NCI-H2227 (cell line): ENCODE measurements around the gene TPSB2.
"Not testable (repeated sequence)": the region's sequence is repeated elsewhere in the genome, so short reads cannot be mapped to it uniquely, and the experiment has no call there.

ENCODE experiments used
- DNase-seq: peaks from one replicate; lab custom pipeline; 2025; ENCODE audit not compliant: unreplicated experiment; lab: John Stamatoyannopoulos, UW

Gene TPSB2

DNA sequence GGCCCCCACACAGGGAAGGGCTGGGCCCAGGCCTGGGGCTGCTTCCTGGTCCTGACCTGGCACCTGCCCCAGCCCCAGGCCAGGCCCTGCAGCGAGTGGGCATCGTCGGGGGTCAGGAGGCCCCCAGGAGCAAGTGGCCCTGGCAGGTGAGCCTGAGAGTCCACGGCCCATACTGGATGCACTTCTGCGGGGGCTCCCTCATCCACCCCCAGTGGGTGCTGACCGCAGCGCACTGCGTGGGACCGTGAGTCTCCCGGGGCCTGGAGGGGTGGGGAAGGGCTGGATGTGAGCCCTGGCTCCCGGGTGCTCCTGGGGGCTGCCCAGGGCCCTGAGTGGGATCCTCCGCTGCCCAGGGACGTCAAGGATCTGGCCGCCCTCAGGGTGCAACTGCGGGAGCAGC, 11.1 kb upstream of the TPSB2 start:
- not testable (repeated sequence) for DNase-seq

DNA sequence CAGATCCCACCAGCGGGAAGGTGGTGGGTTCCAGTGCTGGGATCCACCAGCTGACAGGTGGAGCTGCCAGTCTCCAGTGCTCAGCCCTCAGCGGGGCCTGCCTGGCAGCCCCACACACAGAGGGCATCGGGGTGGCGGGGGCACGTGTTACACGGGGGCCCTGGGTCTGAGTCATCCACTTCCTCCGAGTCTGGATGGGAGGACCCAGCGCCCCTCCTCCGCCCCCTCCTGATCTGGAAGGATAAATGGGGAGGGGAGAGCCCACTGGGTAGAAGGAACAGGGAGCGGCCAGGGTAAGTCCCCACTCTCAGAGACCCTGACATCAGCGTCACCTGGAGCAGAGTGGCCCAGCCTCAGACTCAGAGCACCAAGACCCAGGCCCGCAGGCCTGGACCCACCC, 10.5 kb upstream of the TPSB2 start, which contains the start of gene TPSAB1:
Gene TPSAB1 (plus strand): TSS at position 270 of the 400 bp plus-strand sequence. CDS start 234 bp downstream, outside the sequence.
- not testable (repeated sequence) for DNase-seq

DNA sequence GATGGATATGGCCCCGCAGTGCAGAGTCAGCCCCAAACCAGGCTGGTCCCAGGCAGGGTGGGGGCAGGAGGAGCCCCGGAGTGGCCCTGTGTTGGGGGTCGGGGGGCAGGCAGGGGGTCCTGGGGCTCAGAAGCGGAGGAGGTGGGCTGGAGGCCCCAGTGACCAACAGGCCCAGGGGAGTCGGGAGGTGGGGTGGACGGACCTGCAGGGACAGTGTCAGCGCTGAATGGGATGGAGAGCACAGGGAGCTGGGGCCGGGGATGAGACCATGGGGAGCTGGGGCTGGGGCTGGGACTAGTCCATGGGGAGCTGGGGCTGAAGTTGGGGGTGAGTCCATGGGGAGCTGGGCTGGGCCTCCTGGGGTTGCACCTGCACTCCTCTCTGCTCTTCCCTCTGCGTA, 9.6 kb upstream of the TPSB2 start:
- not testable (repeated sequence) for DNase-seq

DNA sequence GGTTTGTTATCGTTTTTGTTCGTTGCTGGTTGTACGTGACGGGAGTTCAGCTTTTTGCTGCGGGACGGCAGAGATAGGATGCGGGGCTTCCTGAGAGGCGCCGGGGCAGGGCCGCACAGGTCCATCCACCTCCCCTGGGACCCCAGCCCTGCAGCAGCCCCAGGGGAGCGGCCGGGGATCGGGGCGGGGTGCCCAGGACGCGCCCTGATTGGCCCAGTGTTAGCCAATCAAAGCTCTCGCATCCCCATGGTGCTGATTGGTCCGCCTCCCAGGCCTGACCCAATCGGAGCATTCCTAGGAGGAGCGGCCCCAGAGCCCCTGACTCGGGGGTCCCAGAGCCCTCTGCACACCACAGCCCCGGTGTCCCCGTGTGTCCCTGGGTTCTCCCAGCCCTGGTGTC, 8.9 kb upstream of the TPSB2 start:
- DNase-seq, result peak; percentile 26

DNA sequence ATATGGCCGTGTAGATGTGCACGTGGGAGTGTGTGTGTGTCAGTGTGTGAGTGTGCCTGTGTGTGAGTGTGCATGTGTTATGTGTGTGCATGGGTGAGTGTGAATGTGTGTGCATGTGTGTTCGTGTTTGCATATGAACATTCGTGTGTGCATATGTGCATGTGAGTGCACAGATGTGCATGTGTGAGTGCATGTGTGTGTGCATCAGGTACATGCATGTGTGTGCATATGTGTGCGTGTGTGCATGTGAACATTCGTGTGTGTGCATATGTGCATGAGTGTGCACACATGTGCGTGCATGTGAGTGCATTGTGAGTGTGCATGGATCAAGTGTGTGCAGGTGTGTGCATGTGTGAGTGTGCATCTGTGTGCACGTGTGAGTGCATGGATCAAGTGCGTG, 8.0 kb upstream of the TPSB2 start:
- DNase-seq, result no peak

DNA sequence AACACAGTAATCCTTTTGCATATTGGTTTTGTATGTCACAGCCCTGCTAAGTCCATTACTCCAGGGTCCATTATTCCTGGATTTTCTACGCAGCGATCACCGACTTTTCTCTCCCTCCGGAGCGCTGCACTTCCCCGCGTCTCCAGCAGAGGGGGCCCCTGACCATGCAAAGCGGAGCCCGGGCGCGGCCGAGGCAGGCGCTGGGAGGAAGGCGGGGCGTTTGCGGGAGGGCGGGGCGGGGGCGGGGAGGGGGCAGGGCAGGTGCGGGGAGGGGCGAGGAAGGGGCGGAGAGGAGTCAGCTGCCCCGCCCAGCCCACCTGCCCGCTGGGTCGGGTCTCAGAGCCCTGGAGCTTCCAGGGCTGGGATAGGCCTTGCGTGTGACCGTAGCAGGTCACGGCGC, 6.7 kb upstream of the TPSB2 start:
- not testable (repeated sequence) for DNase-seq

DNA sequence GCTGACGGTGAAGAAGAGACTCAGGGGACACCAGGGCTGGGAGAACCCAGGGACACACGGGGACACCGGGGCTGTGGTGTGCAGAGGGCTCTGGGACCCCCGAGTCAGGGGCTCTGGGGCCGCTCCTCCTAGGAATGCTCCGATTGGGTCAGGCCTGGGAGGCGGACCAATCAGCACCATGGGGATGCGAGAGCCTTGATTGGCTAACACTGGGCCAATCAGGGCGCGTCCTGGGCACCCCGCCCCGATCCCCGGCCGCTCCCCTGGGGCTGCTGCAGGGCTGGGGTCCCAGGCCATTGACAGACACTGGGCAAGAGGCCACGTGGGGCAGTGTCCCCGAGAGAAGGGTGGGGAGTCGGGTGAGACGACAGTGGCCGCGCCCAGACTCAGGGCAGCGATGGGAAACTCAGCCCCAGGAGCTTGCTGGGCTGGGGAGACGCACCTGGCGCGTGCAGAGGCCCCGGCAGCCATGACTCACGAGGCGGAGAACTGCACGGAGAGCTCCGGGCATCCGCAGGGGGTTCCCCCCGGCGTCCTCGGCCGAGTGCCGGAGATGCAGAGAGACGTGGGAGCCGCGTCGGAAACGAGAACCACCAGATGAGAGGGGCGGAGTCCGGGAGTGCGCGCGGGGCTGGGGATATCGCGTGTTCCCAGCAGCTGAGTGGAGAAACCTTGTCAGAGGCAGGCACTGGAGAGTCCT, 2.2 kb upstream of the TPSB2 start:
- not testable (repeated sequence) for DNase-seq

DNA sequence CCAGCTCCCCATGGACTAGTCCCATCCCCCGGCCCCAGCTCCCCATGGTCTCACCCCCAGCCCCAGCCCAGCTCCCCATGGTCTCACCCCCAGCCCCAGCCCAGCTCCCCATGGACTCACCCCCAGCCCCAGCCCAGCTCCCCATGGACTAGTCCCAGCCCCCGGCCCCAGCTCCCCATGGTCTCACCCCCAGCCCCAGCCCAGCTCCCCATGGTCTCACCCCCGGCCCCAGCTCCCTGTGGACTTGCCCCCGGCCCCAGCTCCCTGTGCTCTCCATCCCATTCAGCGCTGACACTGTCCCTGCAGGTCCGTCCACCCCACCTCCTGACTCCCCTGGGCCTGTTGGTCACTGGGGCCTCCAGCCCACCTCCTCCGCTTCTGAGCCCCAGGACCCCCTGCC, 1.3 kb upstream of the TPSB2 start:
- not testable (repeated sequence) for DNase-seq

DNA sequence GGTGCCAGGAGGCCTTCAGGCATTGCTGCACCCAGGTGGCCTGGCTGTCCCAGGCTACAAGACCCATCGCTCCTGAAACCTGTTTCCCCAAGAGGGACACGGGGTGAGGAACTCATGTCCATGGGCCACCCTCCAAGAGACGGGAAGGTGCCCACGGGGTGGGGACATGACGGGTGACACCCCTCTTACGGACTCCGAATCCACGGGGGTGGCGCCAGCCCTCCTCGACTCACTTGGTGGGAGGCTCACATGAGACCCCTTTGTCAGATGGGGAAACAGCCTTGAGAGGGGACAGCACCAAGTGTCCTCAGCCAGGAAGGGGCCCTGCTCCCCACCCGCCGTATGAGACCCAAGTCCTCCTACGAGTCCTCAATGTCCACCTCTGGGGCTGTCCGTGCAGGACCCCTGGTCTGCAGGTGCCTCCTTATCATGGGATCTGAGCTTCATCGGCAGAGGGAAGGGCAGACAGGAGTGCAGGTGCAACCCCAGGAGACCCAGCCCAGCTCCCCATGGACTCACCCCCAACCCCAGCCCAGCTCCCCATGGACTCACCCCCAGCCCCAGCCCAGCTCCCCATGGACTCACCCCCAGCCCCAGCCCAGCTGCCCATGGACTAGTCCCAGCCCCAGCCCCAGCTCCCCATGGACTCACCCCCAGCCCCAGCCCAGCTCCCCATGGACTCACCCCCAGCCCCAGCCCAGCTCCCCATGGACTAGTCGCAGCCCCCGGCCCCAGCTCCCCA, 658 bp upstream of the TPSB2 start:
- DNase-seq, result not testable (repeated sequence)

DNA sequence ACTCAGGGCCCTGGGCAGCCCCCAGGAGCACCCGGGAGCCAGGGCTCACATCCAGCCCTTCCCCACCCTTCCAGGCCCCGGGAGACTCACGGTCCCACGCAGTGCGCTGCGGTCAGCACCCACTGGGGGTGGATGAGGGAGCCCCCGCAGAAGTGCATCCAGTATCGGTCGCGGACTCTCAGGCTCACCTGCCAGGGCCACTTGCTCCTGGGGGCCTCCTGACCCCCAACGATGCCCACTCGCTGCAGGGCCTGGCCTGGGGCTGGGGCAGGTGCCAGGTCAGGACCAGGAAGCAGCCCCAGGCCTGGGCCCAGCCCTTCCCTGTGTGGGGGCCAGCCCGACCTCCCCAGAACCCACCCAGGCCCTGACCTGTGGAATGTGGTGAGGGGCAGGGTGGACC, 508 bp downstream of the TPSB2 start:
- DNase-seq, result not testable (repeated sequence)

DNA sequence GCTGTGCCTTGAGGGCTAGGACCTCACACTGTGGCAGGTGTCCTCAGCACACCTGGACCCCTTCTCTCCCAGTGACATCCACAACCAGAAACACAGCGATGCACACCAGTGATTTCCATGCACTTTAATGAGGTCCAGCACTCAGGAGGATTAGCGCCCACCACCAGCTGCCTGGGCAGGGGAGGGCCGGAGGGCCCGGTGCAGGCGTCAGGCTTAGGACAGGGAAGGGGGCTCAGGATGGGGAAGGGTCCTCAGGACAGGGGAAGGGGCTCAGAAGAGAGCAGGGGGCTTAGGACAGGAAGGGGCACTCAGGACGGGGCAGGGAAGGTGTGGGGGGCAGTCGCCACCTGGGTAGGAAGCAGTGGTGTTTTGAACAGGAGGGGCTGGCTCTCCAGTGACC, 1.8 kb downstream of the TPSB2 start:
- DNase-seq, result not testable (repeated sequence)

DNA sequence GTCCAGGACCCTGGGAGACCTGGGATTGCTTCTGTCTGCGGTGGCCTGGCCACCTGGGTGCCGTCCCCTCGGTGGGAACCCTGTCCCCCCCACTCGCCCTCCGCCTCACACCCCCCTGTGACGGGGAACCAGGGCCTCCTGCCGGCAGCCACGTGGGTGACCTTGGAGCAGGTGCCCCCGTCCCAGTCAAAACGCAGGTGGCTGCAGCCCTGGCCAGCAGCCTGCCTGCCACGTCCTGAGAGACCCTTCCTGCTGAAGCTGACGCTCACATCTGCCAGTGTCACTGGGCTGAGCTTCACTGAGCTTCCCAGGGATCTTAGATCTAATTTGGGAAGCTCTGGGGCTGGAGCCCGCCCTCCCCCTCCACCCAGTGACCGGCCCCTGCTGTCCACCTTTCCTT, 3.3 kb downstream of the TPSB2 start:
- not testable (repeated sequence) for DNase-seq

DNA sequence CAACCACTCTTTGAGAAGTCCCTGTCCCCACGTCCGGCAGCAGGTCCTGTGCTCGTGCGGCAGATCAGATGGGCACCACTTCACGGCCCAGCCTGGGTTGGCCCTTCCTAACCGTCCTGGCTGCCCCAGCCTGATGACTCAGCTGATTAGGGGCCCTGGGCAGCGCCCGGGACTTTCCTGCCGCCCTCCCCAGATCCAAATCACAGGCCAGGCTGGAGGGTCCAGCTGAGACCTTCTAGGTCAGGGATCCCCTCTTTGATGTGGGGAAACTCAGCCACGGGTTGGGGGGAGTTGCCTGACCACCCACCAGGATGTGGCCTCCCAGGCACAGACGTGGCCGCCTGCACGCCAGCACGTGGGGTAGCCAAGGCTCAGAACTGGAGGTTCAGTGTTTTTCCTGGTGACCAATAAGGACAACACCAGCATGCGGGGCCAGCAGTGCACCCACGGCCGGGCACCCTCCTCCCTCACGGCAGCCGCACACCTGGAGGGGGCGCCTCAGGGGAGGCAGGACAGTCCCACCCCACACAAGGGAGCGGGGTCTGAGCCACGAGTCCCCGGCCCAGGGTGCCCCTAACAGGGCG, 4.2 kb downstream of the TPSB2 start:
- DNase-seq, result not testable (repeated sequence)

DNA sequence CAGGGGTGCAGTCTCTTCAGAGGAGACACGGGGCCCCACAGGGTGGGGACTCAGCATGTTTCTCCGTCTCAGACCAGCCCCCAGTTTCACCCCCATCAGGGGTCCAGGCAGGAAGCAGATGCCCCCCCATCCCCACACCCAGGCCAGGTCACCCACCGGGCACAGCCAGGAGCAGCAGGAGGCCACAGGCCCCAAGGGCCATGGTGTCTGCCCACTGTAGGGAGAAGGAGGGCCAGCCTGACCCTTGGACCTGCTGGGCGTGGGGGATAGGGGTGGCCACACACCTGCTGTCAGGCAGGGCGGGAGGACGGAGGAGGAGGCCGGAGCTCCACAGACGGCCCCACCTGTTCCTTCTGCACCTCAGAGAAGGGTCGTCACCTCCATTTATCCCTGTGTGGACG, 4.9 kb downstream of the TPSB2 start, which contains the start of gene TPSG1:
Gene TPSG1 (minus strand): TSS at position 218 of the 401 bp plus-strand sequence. CDS start 16 bp downstream, at position 202.
- DNase-seq, result no peak

DNA sequence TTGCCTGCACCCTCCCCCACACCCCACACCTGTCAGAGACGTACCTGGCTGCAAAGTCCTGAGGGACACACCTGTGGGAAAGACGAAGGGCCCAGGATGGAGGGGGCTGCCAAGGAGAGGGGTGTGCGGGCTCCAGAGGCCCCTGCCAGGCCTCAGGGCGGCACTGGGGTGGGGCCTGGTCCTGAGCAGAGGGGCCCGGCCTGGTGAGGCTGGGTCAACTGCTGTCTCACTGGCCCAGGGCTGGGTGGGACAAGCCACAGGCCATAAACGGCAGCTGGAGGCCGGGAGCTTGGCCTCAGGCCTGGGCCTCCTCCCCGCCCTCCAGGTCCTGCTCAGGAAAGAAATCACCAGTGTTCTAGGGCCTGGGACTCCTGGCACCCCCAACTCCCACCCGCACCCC, 5.4 kb downstream of the TPSB2 start:
- no peak for DNase-seq

DNA sequence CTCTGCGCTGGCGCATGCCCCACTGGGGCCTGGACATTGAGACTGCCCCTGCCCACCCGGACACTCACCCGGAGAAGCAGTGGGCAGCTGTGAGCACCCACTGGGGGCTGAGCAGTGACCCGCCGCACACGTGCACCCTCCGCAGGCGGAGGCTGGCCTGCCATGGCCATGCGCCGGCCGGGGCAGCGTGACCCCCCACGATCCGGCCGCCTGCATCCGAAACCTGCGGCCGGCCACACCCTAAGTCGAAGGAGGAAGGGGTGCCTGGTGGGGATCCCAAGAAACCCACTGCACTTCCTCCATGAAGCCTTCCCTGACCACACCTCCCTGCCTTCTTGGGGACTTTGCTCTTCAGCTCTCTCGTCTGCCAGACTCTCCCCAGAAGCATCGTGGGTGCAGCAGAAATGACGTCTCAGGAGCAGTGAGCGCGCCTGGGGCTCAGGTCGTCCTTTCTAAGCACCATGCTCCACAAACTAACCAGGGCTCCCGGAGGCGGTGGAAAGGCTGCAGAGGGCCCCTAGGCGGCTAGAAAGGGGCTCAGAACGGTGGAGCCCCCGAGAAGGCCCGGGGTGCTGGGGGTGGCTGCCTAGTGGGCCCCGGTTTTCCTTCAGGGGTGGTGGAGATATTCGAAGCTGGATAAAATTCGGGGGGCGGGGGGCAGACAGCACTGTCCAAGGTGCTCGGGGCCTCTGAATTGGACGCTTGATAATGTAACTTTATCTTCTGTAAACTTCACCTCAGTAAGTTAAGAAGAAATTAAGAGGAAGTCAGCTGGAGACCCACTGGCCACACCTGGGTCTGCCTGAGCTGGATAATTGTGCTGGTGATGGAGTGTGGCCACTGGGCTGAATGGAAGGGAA, 6.4 kb downstream of the TPSB2 start:
- no peak for DNase-seq

DNA sequence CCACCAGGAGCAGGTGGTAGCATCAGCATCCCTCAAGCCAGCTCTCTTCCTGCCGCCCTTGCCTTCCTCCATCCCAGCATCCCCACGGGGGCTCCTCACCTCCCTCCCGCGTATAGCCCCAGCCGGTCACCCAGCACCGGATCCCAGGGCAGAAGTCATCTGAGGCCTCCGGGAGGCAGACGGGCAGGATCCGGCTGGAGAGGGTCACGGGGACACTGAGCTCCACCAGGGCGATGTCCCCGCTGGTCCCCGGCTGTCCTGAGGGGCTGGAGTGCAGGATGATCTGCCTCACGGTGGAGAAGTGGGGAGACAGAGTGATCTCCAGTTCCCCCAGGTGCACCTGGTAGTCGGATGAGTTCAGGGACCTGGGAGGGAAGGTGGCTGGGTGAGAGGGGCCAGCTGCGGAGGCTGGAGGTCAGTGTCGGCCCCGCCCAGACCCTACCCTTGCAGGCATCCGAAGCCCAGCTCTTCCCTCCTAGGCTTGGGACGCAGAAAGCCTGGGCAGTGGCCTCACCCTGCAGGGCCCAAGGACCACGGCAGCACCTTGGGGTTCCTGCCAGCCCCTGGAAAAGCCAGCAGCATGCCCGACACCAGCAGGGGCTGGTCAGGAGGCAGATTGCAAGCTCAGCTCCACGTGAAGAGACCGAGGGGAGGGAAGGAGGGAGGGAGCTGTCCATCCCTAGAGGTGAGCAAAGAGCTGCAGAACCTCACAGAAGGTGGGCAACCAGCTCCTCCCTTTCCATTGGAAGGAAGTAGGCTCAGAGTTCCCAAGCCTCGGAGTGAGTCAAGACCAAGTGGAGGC, 7.2 kb downstream of the TPSB2 start:
- no peak for DNase-seq

DNA sequence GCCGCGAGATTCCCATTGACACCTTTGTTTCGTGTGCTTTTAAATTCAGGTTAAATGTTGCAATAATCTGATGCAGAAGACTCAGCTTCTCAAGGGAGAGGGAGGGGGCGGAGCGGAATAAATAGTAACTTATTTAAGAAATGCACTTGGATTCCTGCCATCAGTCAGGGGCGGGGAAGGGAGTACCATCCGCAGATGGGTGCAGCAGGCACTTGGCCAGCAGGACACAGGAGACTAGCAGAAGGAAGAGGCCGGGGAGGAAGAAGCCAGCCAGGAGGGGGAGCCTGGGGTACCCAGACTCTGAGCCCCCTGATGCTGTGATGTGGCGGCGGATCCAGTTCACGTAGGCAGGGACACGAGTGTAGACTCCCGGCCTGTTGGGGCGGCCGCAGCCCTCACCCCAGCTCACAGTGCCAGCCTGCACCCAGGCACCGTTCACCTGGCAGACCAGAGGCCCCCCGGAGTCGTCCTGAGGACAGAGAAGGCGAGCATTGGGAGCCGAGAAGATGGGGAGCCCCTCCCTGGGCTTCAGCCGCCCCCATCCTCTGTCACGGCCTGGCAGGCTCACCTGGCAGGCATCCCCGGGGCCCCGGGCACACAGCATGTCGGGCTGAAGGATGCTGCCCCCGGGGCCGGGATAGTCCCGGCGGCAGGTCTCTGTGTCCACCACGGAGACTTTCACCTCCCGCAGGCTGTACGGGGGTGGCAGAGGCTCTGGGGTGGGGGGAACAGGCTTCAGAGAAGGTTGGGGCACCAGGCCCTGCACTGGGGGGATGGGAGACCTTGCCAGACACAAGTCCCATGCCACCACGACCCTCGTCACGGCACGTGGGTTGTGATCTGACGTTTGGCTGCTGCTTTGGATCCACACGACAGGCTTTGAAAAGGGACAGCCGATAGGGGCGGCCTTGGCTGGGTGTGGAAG, 8.1 kb downstream of the TPSB2 start:
- DNase-seq, result no peak
